ENCODE measurements around the gene LRRC10B. TPM values are rescaled to one million over a fixed set of nuclear protein-coding genes. Genes with fewer than 3 reads are reported as not detected.

The LRRC10B gene
- total RNA-seq, 2 donors from 2014 or later = 0.37 to 1.1 TPM

- DNase-seq (ENCODE audit: low spot score) = no peak
- H3K9me3 ChIP-seq = no peaks in the 10 kb centered on the region
- no peaks in the 10 kb centered on the region for H3K36me3 ChIP-seq
- no peak for TF ChIP-seq CTCF (IDR thresholded peaks at IDR 0.05)
- no peak overlapping the region for H3K4me3 ChIP-seq
- H3K4me1 ChIP-seq = peaks cover 0 to 18% of the 10 kb centered on the region in 2 donors
- H3K27me3 ChIP-seq = no peaks in the 10 kb centered on the region
- no peak overlapping the region for H3K27ac ChIP-seq
Observed at GRCh38 chr11:61487342-61488025, 21.1 kb upstream of the LRRC10B start.

- H3K9me3 ChIP-seq = no peaks in the 10 kb centered on the region
- no peak for TF ChIP-seq CTCF (IDR thresholded peaks at IDR 0.05)
- no peak for DNase-seq (ENCODE audit: low spot score)
- no peak overlapping the region for H3K4me3 ChIP-seq
- no peaks in the 10 kb centered on the region for H3K27me3 ChIP-seq
- H3K4me1 ChIP-seq = peaks cover 0 to 18% of the 10 kb centered on the region in 2 donors
- no peaks in the 10 kb centered on the region for H3K36me3 ChIP-seq
- H3K27ac ChIP-seq = peak overlapping the region; percentile 20 to 51
Observed at GRCh38 chr11:61488651-61489291, 19.8 kb upstream of the LRRC10B start.

- Histone ChIP-seq H3K36me3 (no peaks in the 10 kb centered on the region), H3K27me3 (no peaks in the 10 kb centered on the region), H3K27ac (peak overlapping the region; percentile 20 to 51), H3K9me3 (no peaks in the 10 kb centered on the region), H3K4me3 (no peak overlapping the region), H3K4me1 (peaks cover 0 to 18% of the 10 kb centered on the region in 2 donors)
- no peak for DNase-seq (ENCODE audit: low spot score)
- no peak for TF ChIP-seq CTCF (IDR thresholded peaks at IDR 0.05)
Observed at GRCh38 chr11:61489833-61490721, 18.5 kb upstream of the LRRC10B start.

GRCh38 chr11:61491736-61492395, 16.7 kb upstream of the LRRC10B start:
- no peak for DNase-seq (ENCODE audit: low spot score)
- Histone ChIP-seq H3K27ac (no peak overlapping the region), H3K9me3 (no peaks in the 10 kb centered on the region), H3K36me3 (no peaks in the 10 kb centered on the region), H3K27me3 (no peaks in the 10 kb centered on the region), H3K4me3 (no peak overlapping the region), H3K4me1 (peaks cover 0 to 18% of the 10 kb centered on the region in 2 donors)
- no peak for TF ChIP-seq CTCF (IDR thresholded peaks at IDR 0.05)

- Histone ChIP-seq H3K4me1 (peaks cover 0 to 12% of the 10 kb centered on the region in 2 donors), H3K27me3 (no peaks in the 10 kb centered on the region), H3K4me3 (no peak overlapping the region), H3K9me3 (no peaks in the 10 kb centered on the region), H3K36me3 (no peaks in the 10 kb centered on the region), H3K27ac (peak overlapping the region in 1 of 2 donors; percentile 31)
- DNase-seq (ENCODE audit: low spot score) = no peak
- TF ChIP-seq CTCF (IDR thresholded peaks at IDR 0.05) = no peak
Observed at GRCh38 chr11:61494381-61494961, 14.1 kb upstream of the LRRC10B start.
